HG02763 (cell line): ENCODE measurements around the gene PAK1IP1.
"Not testable (repeated sequence)": the region's sequence is repeated elsewhere in the genome, so short reads cannot be mapped to it uniquely, and the experiment has no call there.

Source experiments
- ATAC-seq: cut with Tn5 transposase; IDR thresholded peaks from one replicate; pipeline ENCODE4 v1.9.1; 2021; ENCODE audit warnings: mild to moderate bottlenecking, moderate library complexity; ENCODE audit not compliant: unreplicated experiment

PAK1IP1 gene

GRCh38 chr6:10740061-10740460 is 45.3 kb downstream of the PAK1IP1 start:
- no peak for ATAC-seq

DNA sequence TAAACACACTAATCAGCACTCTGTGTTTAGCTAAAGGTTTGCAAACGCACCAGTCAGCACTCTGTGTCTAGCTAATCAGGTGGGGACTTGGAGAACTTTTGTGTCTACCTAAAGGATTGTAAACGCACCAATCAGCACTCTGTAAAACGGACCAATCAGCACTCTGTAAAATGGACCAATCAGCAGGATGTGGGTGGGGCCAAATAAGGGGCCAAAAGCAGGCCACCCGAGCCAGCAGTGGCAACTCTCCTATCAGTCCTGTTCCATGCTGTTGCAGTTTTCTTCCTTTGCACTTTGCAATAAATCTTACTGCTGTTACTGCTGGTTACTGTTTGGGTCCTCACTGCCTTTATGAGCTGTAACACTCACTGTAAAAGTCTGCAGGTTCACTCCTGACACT is 46.9 kb downstream of the PAK1IP1 start:
- ATAC-seq: not testable (repeated sequence)

DNA sequence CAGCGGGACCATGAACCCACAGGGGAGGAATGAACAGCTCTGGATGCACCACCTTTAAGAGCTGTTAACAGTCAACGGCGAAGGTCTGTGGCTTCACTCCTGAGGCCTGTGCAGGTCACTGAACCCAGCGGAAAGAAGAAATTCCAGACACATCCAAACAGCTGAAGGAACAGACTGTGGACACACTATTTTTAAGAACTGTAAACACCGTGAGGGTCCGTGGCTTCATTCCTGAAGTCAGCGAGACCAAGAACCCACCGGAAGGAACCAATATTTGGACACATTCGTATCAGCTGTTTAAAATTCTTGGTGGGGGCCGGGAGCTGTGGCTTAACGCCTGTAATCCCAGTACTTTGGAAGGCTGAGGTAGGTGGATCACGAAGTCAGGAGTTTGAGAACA is 47.5 kb downstream of the PAK1IP1 start:
- ATAC-seq: no peak

GRCh38 chr6:10743515-10743914 is 48.7 kb downstream of the PAK1IP1 start:
- ATAC-seq: no peak

GRCh38 chr6:10745116-10745515 is 50.3 kb downstream of the PAK1IP1 start:
- ATAC-seq: no peak

GRCh38 chr6:10746915-10747250 is 52.1 kb downstream of the PAK1IP1 start:
- no peak for ATAC-seq

DNA sequence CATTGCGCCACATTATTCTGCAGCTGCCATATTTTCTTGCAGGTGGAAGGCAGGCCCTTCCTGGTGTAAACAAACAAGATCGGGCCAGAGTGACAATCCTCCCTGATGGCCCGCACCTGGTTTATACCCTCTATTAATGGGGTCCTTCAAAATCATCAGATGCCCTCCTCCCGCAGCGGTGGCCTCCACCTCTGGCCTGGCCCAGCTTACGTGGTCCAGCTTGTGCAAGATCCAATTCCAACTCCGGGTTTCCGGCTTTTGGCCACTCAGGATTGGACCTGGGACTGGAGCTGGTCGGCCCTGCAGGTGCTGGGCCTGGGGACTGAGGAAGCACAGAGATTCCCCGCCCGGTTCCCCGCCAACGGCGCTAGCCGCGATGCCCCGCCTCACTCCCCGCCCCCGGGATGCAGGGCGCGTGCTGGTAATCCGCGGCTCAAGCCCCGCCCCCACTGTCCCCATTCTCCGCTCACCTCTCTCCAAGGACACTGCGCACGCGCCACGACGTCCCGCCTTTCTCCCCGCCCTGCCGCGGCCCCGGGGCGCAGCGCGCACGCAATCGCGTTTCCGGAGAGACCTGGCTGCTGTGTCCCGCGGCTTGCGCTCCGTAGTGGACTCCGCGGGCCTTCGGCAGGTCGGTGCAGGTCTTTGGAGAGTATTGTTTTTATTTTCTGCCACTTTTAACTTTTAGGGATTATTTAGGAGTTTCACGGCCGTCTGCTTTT is 52.6 kb downstream of the PAK1IP1 start, which contains the start of gene TMEM14B:
TMEM14B (plus strand) TSS at position 555 of the 722 bp plus-strand sequence. CDS start 1,441 bp downstream, outside the sequence.
- peak; percentile 97 for ATAC-seq

- no peak for ATAC-seq
These were observed 55.0 kb downstream of the PAK1IP1 start for GRCh38 chr6:10749734-10750133.

DNA sequence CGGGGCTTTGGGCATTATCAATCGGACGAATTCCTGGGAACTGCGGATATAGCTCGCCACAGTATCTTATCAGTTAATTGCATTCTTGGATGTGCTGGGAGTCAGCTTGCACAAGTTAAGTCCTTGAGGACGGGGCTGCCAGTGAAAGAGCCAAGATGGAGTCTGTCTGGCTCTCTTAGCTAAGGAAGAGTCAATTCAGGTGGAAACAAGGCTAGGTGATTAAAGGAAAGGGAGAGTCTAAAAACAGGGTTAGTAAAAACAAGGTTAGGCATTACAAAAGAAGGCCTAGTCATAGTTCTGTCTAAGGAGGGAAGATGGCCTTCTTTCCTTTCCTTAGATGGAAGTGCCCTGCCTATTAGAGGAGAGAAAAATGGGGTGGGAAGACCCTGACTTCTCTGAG is 55.8 kb downstream of the PAK1IP1 start:
- not testable (repeated sequence) for ATAC-seq

GRCh38 chr6:10751757-10752156 is 57.0 kb downstream of the PAK1IP1 start:
- not testable (repeated sequence) for ATAC-seq

- ATAC-seq: no peak
These were observed 61.3 kb downstream of the PAK1IP1 start for GRCh38 chr6:10756085-10756484.
